HepG2 (cell line): Measurements from ENCODE around the gene EYA4. TPM values are rescaled to one million over a fixed set of nuclear protein-coding genes. Genes with fewer than 3 reads are reported as not detected.

ENCODE experiments used
- HES4 ChIP-seq: sonication (generic); formaldehyde crosslinking; IDR thresholded peaks from 2 replicates; pipeline ENCODE4 v1.9.0; 2021; ENCODE audit warnings: mild to moderate bottlenecking, missing genetic modification reagents, borderline replicate concordance
- MBD4 ChIP-seq: IDR thresholded peaks from 2 replicates; pipeline ENCODE4 v1.6.1; 2012; ENCODE audit warnings: low read length, inconsistent platforms, borderline replicate concordance
- REXO4 ChIP-seq: sonication (generic); formaldehyde crosslinking; IDR thresholded peaks from 2 replicates; pipeline ENCODE4 v1.8.0; 2022; ENCODE audit warnings: missing genetic modification reagents, mild to moderate bottlenecking, borderline replicate concordance
- ZBTB1 ChIP-seq: sonication (generic); formaldehyde crosslinking; IDR thresholded peaks from 2 replicates; pipeline ENCODE4 v1.4.0; 2020; ENCODE audit warnings: missing genetic modification reagents, borderline replicate concordance
- ZNF446 ChIP-seq: sonication (generic); formaldehyde crosslinking; IDR thresholded peaks from 2 replicates; pipeline ENCODE4 v1.5.0; 2020; ENCODE audit warnings: mild to moderate bottlenecking, missing genetic modification reagents
- ZNF850 ChIP-seq: sonication (generic); formaldehyde crosslinking; conservative IDR thresholded peaks from 2 replicates; pipeline ENCODE4 v1.9.0; 2021; ENCODE audit warnings: mild to moderate bottlenecking, missing genetic modification reagents
- polyA plus RNA-seq, 8 experiments: library from polyadenylated mRNA; depleted of rRNA in 3 of 8; stranded (reverse) in 7 of 8; unstranded in 1 of 8; fragments of >200 nt; fragmentation: Illumina TruSeq in 4 of 8; extraction: Trizol in 4 of 8; gene quantifications; 2 replicates each; pipeline versions ENCODE4 v1.2.1 to v1.2.3, GENCODE V29; 2011 to 2016; ENCODE audit warnings: low read depth in 4 of 8, missing spikeins in 1 of 8, mixed read lengths in 1 of 8; ENCODE audit not compliant: insufficient read depth in 1 of 8
- total RNA-seq, 5 experiments: library from RNA; depleted of rRNA; stranded (reverse); fragments of >200 nt; fragmentation: Illumina TruSeq; extraction: Trizol; gene quantifications; 2 replicates each; pipeline ENCODE4 v1.2.3, GENCODE V29; 2016; ENCODE audit warnings: low read depth in 1 of 5
- TF ChIP-seq, protein P1 (sequence below): sonication (generic); formaldehyde crosslinking; IDR thresholded peaks from 2 replicates; pipeline ENCODE4 v1.4.0; 2020; ENCODE audit warnings: missing genetic modification reagents, borderline replicate concordance
- TF ChIP-seq, protein P2 (sequence below): sonication (generic); formaldehyde crosslinking; IDR thresholded peaks from 2 replicates; pipeline ENCODE4 v1.8.0; 2022; ENCODE audit warnings: mild to moderate bottlenecking, missing genetic modification reagents, moderate library complexity

The EYA4 gene
- total and polyA plus RNA-seq, 2 of the 13 experiments (the other 11 are each of a cell fraction or from before 2014, with no cell fraction given) = not detected

DNA sequence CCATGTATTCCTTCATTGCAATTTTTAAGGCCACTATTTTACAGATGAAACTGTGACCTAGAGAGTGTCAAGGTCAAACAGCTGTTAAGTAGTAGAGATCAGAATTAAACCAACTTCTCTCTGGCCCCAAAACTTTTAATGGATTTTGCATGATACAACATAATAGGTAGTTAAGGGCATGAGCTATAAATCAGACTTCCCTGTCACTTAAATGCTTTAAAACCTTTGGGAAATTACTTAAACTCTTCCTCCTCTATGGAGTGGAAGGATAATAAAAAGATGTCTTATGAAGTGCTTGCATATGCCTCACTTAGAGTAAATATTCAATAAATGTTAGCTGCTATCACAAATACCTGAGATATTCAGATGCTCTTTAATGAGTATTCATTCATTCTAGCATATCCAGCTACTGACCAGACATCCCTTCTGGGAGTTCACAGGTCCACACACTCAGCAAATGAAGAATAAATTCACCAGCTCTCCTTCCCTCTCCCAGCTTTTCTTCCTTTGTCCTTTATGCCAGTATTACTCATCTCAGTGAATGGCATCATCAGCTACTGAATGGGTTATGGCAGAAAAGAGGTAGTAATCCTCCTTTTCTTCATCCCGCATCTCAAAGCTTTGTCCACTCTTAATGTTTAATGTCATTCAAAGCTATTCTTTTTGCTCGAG, 36.2 kb downstream of the EYA4 start (continued):
- TF ChIP-seq REXO4 (CRISPR knock-in tag) = no peak
- no peak for TF ChIP-seq HES4 (CRISPR knock-in tag)
- no peak for TF ChIP-seq ZBTB1 (CRISPR knock-in tag)
- TF ChIP-seq ZNF850 (CRISPR knock-in tag) = no peak
- TF ChIP-seq ZNF446 = no peak
- TF ChIP-seq, protein P1, sequence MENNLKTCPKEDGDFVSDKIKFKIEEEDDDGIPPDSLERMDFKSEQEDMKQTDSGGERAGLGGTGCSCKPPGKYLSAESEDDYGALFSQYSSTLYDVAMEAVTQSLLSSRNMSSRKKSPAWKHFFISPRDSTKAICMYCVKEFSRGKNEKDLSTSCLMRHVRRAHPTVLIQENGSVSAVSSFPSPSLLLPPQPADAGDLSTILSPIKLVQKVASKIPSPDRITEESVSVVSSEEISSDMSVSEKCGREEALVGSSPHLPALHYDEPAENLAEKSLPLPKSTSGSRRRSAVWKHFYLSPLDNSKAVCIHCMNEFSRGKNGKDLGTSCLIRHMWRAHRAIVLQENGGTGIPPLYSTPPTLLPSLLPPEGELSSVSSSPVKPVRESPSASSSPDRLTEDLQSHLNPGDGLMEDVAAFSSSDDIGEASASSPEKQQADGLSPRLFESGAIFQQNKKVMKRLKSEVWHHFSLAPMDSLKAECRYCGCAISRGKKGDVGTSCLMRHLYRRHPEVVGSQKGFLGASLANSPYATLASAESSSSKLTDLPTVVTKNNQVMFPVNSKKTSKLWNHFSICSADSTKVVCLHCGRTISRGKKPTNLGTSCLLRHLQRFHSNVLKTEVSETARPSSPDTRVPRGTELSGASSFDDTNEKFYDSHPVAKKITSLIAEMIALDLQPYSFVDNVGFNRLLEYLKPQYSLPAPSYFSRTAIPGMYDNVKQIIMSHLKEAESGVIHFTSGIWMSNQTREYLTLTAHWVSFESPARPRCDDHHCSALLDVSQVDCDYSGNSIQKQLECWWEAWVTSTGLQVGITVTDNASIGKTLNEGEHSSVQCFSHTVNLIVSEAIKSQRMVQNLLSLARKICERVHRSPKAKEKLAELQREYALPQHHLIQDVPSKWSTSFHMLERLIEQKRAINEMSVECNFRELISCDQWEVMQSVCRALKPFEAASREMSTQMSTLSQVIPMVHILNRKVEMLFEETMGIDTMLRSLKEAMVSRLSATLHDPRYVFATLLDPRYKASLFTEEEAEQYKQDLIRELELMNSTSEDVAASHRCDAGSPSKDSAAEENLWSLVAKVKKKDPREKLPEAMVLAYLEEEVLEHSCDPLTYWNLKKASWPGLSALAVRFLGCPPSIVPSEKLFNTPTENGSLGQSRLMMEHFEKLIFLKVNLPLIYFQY (CRISPR knock-in tag) = no peak
- TF ChIP-seq MBD4 = no peak
- TF ChIP-seq, protein P2, sequence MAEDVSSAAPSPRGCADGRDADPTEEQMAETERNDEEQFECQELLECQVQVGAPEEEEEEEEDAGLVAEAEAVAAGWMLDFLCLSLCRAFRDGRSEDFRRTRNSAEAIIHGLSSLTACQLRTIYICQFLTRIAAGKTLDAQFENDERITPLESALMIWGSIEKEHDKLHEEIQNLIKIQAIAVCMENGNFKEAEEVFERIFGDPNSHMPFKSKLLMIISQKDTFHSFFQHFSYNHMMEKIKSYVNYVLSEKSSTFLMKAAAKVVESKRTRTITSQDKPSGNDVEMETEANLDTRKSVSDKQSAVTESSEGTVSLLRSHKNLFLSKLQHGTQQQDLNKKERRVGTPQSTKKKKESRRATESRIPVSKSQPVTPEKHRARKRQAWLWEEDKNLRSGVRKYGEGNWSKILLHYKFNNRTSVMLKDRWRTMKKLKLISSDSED = no peak
